Lower leg skin (tissue), 4 donors: ENCODE data around the gene TM2D1. TPM values are rescaled to one million over a fixed set of nuclear protein-coding genes. Genes with fewer than 3 reads are reported as not detected.
A peak's percentile ranks its signal among the peaks of the same experiment; 100 is the strongest.

Experiments used
- DNase-seq, 2 donors: peaks; one replicate each; pipeline ENCODE4 v3.0.0-alpha.2; 2019; ENCODE audit warnings: low spot score in 2 of 2
- H3K4me3 ChIP-seq: fragments of 200-600 bp; sonication (generic); 2 replicates; pipeline ENCODE4 v1.5.1; 2017; ENCODE audit warnings: mild to moderate bottlenecking, low read depth; ENCODE audit not compliant: poor library complexity, severe bottlenecking
- CTCF ChIP-seq, 3 donors: fragments of 450-650 bp; IDR thresholded peaks; one replicate each; pipeline ENCODE4 v1.5.1; 2016; ENCODE audit warnings: antibody characterized with exemption in 3 of 3, mild to moderate bottlenecking in 3 of 3, moderate library complexity in 2 of 3
- POLR2A ChIP-seq, 2 donors: fragments of 450-650 bp; IDR thresholded peaks; one replicate each; pipeline ENCODE4 v1.6.1; 2016 to 2017; ENCODE audit warnings: antibody characterized with exemption in 2 of 2, mild to moderate bottlenecking in 1 of 2, moderate library complexity in 1 of 2
- WGBS, 2 donors: methylation state at CpG; one replicate each; pipeline ENCODE4 v1.1.5; 2018; 5-methylcytosine and 5-hydroxymethylcytosine counted together
- intact Hi-C: fragments of 100-400 bp; cut with DNase I; formaldehyde crosslinking; loops from one replicate; pipeline ENCODE4 v1.15.0; 2023; ENCODE audit warnings: low total_unique reads
- total RNA-seq, 4 donors: library from RNA; depleted of rRNA; stranded (reverse); fragments of >200 nt; gene quantifications; one replicate each; pipeline ENCODE4 v1.1.0, GENCODE V29; 2016

TM2D1 gene
- total RNA-seq, 4 donors from 2014 or later = 44.7 to 55.5 (median 50.0) TPM

- DNase-seq = peak; percentile 80 to 94
- WGBS, 2 donors = 5 to 23% methylated on average over 23 of the region's 23 CpGs
- H3K4me3 ChIP-seq = no peak overlapping the region
- intact Hi-C loops = no loop called here
- no peak for TF ChIP-seq CTCF (IDR thresholded peaks at IDR 0.05)
- TF ChIP-seq POLR2A (IDR thresholded peaks at IDR 0.05) = no peak
Measured at GRCh38 chr1:61641578-61642336, 83.2 kb downstream of the TM2D1 start.

- WGBS, 2 donors = 53 to 58% methylated on average over 22 of the region's 22 CpGs
- intact Hi-C loops = no loop called here
- H3K4me3 ChIP-seq = no peak overlapping the region
- DNase-seq = peak in 1 of 2 donors; percentile 21
- no peak for TF ChIP-seq POLR2A (IDR thresholded peaks at IDR 0.05)
- no peak for TF ChIP-seq CTCF (IDR thresholded peaks at IDR 0.05)
Measured at GRCh38 chr1:61640531-61641530, 84.1 kb downstream of the TM2D1 start.

GRCh38 chr1:61639608-61640336 lies 85.2 kb downstream of the TM2D1 start:
- no peak for DNase-seq
- intact Hi-C loops = no loop called here
- TF ChIP-seq CTCF (IDR thresholded peaks at IDR 0.05) (no peak), POLR2A (IDR thresholded peaks at IDR 0.05) (no peak)
- H3K4me3 ChIP-seq = no peak overlapping the region
- 87 to 93% methylated on average over 11 of the region's 11 CpGs for WGBS, 2 donors

GRCh38 chr1:61638911-61639605 lies 85.9 kb downstream of the TM2D1 start:
- TF ChIP-seq POLR2A (IDR thresholded peaks at IDR 0.05) = no peak
- no peak for TF ChIP-seq CTCF (IDR thresholded peaks at IDR 0.05)

DNA sequence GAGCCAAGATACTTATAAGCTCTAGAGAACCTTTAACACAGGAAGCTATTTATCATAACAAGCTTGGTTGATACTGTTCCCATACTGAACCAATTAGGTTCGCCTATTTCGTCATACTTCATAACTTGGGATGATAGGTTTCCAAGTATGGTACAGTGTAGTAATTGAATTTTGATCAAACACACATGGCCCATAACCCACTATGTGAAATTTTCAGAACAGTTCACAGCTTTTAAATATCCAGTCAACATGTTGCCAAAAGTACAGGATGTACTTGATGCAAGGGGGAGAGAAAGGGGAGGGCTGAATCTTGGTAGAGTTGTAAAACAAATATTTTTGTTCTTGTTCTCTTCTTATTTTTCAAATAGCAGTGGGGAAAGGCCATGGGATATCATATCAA lies 86.6 kb downstream of the TM2D1 start:
- WGBS, 2 donors = 66 to 67% methylated on average over 2 of the region's 2 CpGs
- intact Hi-C loops = no loop called here
- peak in 1 of 2 donors; percentile 32 for DNase-seq
- no peak overlapping the region for H3K4me3 ChIP-seq
- TF ChIP-seq CTCF (IDR thresholded peaks at IDR 0.05) = no peak
- TF ChIP-seq POLR2A (IDR thresholded peaks at IDR 0.05) = no peak

More at GRCh38 chr1:61638911-61639605, 85.9 kb downstream of the TM2D1 start:
- 69 to 72% methylated on average over 3 of the region's 3 CpGs for WGBS, 2 donors
- intact Hi-C loops = no loop called here
- H3K4me3 ChIP-seq = no peak overlapping the region
- DNase-seq = peak in 1 of 2 donors; percentile 16
